Measurements from ENCODE around the gene DRC7. TPM values are rescaled to one million over a fixed set of nuclear protein-coding genes. Genes with fewer than 3 reads are reported as not detected.

Gene DRC7
- total and polyA plus RNA-seq, 7 donors, result not detected

- no peaks in the 10 kb centered on the region for H3K36me3 ChIP-seq
- H3K4me1 ChIP-seq, result no peaks in the 10 kb centered on the region
- no peak overlapping the region for H3K27ac ChIP-seq
- no peak overlapping the region for H3K4me3 ChIP-seq
- no peak for DNase-seq
- intact Hi-C loops (cut with DNase I), result no loop called here
- H3K27me3 ChIP-seq, result no peaks in the 10 kb centered on the region
- TF ChIP-seq CTCF (IDR thresholded peaks at IDR 0.05) (no peak), EP300 (IDR thresholded peaks at IDR 0.05) (no peak), POLR2A (IDR thresholded peaks at IDR 0.05) (no peak), POLR2AphosphoS5 (IDR thresholded peaks at IDR 0.05) (no peak)
- H3K9me3 ChIP-seq, result no peaks in the 10 kb centered on the region
- WGBS, 2 donors, result 74 to 81% methylated on average over 7 of the region's 7 CpGs
Measured at GRCh38 chr16:57679767-57680482, 14.7 kb upstream of the DRC7 start.

GRCh38 chr16:57680842-57681375, 13.7 kb upstream of the DRC7 start:
- intact Hi-C loops (cut with DNase I), result no loop called here
- H3K36me3 ChIP-seq, result no peaks in the 10 kb centered on the region
- TF ChIP-seq POLR2AphosphoS5 (IDR thresholded peaks at IDR 0.05) (no peak), CTCF (IDR thresholded peaks at IDR 0.05) (no peak), POLR2A (IDR thresholded peaks at IDR 0.05) (no peak), EP300 (IDR thresholded peaks at IDR 0.05) (no peak)
- no peaks in the 10 kb centered on the region for H3K4me1 ChIP-seq
- DNase-seq, result no peak
- WGBS, 2 donors, result 76 to 88% methylated on average over 5 of the region's 5 CpGs
- no peak overlapping the region for H3K27ac ChIP-seq
- H3K4me3 ChIP-seq, result no peak overlapping the region
- H3K27me3 ChIP-seq, result no peaks in the 10 kb centered on the region
- H3K9me3 ChIP-seq, result no peaks in the 10 kb centered on the region

- WGBS, 2 donors, result 93 to 94% methylated on average over 13 of the region's 13 CpGs
- Histone ChIP-seq H3K36me3 (no peaks in the 10 kb centered on the region), H3K9me3 (no peaks in the 10 kb centered on the region), H3K4me3 (no peak overlapping the region), H3K27ac (no peak overlapping the region), H3K27me3 (no peaks in the 10 kb centered on the region), H3K4me1 (no peaks in the 10 kb centered on the region)
- TF ChIP-seq EP300 (IDR thresholded peaks at IDR 0.05) (no peak), CTCF (IDR thresholded peaks at IDR 0.05) (no peak), POLR2A (IDR thresholded peaks at IDR 0.05) (no peak), POLR2AphosphoS5 (IDR thresholded peaks at IDR 0.05) (no peak)
- intact Hi-C loops (cut with DNase I), result no loop called here
- peak; percentile 57 for DNase-seq
Measured at GRCh38 chr16:57681950-57682728, 12.5 kb upstream of the DRC7 start.

- 86 to 90% methylated on average over 11 of the region's 11 CpGs for WGBS, 2 donors
Measured at GRCh38 chr16:57682809-57683635, 11.6 kb upstream of the DRC7 start.

More at GRCh38 chr16:57682809-57683635, 11.6 kb upstream of the DRC7 start:
- Histone ChIP-seq H3K4me1 (no peaks in the 10 kb centered on the region), H3K9me3 (no peaks in the 10 kb centered on the region), H3K36me3 (no peaks in the 10 kb centered on the region), H3K4me3 (no peak overlapping the region), H3K27ac (no peak overlapping the region), H3K27me3 (no peaks in the 10 kb centered on the region)
- intact Hi-C loops (cut with DNase I), result no loop called here
- DNase-seq, result peak; percentile 13
- TF ChIP-seq POLR2AphosphoS5 (IDR thresholded peaks at IDR 0.05) (no peak), POLR2A (IDR thresholded peaks at IDR 0.05) (no peak), CTCF (IDR thresholded peaks at IDR 0.05) (no peak), EP300 (IDR thresholded peaks at IDR 0.05) (no peak)
